Hepatocyte (in vitro differentiated cells): ENCODE data around the gene PGP. TPM values are rescaled to one million over a fixed set of nuclear protein-coding genes. Genes with fewer than 3 reads are reported as not detected.
A peak's percentile ranks its signal among the peaks of the same experiment; 100 is the strongest.

Experiments
- DNase-seq: peaks from one replicate; pipeline ENCODE4 v3.0.0-alpha.2; 2016; ENCODE audit warnings: low spot score
- H2AFZ ChIP-seq: fragments of 200-600 bp; sonication (generic); 2 replicates; pipeline ENCODE4 v1.6.0; 2016; ENCODE audit warnings: antibody characterized with exemption, mild to moderate bottlenecking
- H3K27ac ChIP-seq: fragments of 200-600 bp; sonication (generic); 2 replicates; pipeline ENCODE4 v1.5.1; 2016; ENCODE audit warnings: mild to moderate bottlenecking
- H3K27me3 ChIP-seq: fragments of 200-600 bp; sonication (generic); 2 replicates; pipeline ENCODE4 v1.6.1; 2016
- H3K36me3 ChIP-seq: fragments of 200-600 bp; sonication (generic); replicated peaks from 2 replicates; pipeline ENCODE4 v1.5.1; 2016; ENCODE audit warnings: low read depth; ENCODE audit not compliant: insufficient read depth
- H3K4me1 ChIP-seq: fragments of 200-600 bp; sonication (generic); 2 replicates; pipeline ENCODE4 v1.5.1; 2016; ENCODE audit warnings: mild to moderate bottlenecking, moderate library complexity; ENCODE audit not compliant: insufficient read depth
- H3K4me2 ChIP-seq: fragments of 200-600 bp; sonication (generic); 2 replicates; pipeline ENCODE4 v1.6.0; 2016
- H3K4me3 ChIP-seq: fragments of 200-600 bp; sonication (generic); 2 replicates; pipeline ENCODE4 v1.5.1; 2016; ENCODE audit warnings: mild to moderate bottlenecking
- H3K79me2 ChIP-seq: fragments of 200-600 bp; sonication (generic); 2 replicates; pipeline ENCODE4 v1.6.0; 2017; ENCODE audit warnings: mild to moderate bottlenecking
- H3K9me2 ChIP-seq: fragments of 200-600 bp; sonication (generic); replicated peaks from 2 replicates; pipeline ENCODE4 v1.6.0; 2017; ENCODE audit warnings: mild to moderate bottlenecking; ENCODE audit not compliant: insufficient read depth
- H3K9me3 ChIP-seq: fragments of 200-600 bp; sonication (generic); 2 replicates; pipeline ENCODE4 v1.5.1; 2016; ENCODE audit warnings: low read depth, mild to moderate bottlenecking
- H4K20me1 ChIP-seq: fragments of 200-600 bp; sonication (generic); 2 replicates; pipeline ENCODE4 v1.6.0; 2016; ENCODE audit warnings: mild to moderate bottlenecking; ENCODE audit not compliant: insufficient read depth, poor library complexity, severe bottlenecking
- CTCF ChIP-seq: fragments of 200-600 bp; sonication (generic); IDR thresholded peaks from 2 replicates; pipeline ENCODE4 v1.5.1; 2016; ENCODE audit warnings: antibody characterized with exemption, mild to moderate bottlenecking; ENCODE audit not compliant: poor library complexity
- EZH2 ChIP-seq: fragments of 200-600 bp; sonication (generic); IDR thresholded peaks from 2 replicates; pipeline ENCODE4 v1.6.1; 2016; ENCODE audit warnings: antibody characterized with exemption, mild to moderate bottlenecking, borderline replicate concordance
- EZH2phosphoT487 ChIP-seq: fragments of 200-600 bp; sonication (generic); IDR thresholded peaks from one replicate; pipeline ENCODE4 v1.6.1; 2018; ENCODE audit warnings: antibody characterized with exemption, mild to moderate bottlenecking, low read depth, moderate library complexity; ENCODE audit not compliant: unreplicated experiment, severe bottlenecking
- WGBS: methylation state at CpG from one replicate; pipeline ENCODE4 v1.1.6; 2016; ENCODE audit warnings: low lambda C conversion rate; ENCODE audit errors: missing lambda C conversion rate; 5-methylcytosine and 5-hydroxymethylcytosine counted together
- polyA plus RNA-seq: library from polyadenylated mRNA; unstranded; fragments of >200 nt; fragmentation: Nextera tagmentation; extraction: Ambion mirVana; gene quantifications from 2 replicates; pipeline ENCODE4 v1.2.1, GENCODE V29; 2016
- total RNA-seq: library from RNA; depleted of rRNA; stranded (reverse); fragments of >200 nt; gene quantifications from 2 replicates; pipeline ENCODE4 v1.2.3, GENCODE V29; 2014

The PGP gene
- total and polyA plus RNA-seq, 2 experiments from 2014 or later: 20.6 to 38.0 TPM

- peak within 1 kb of the TSS; percentile 80 for H3K27ac ChIP-seq
- peaks cover 40% of the 10 kb centered on the region for H3K79me2 ChIP-seq
- peak within 1 kb of the TSS; percentile 58 for H3K4me3 ChIP-seq
- peak; percentile 100 for DNase-seq
- no peaks in the 10 kb centered on the region for H3K27me3 ChIP-seq
- H3K4me1 ChIP-seq: peaks cover 13% of the 10 kb centered on the region
- WGBS: 1% methylated on average over 50 of the region's 82 CpGs
- H3K9me2 ChIP-seq: no peaks in the 10 kb centered on the region
- H4K20me1 ChIP-seq: peaks cover 17% of the 10 kb centered on the region
- H3K36me3 ChIP-seq: no peaks in the 10 kb centered on the region
- no peaks in the 10 kb centered on the region for H3K9me3 ChIP-seq
- peak within 1 kb of the TSS; percentile 90 for H3K4me2 ChIP-seq
- TF ChIP-seq CTCF: no peak
- H2AFZ ChIP-seq: peak within 1 kb of the TSS; percentile 67
Measured at GRCh38 chr16:2223221-2223941, 8.7 kb upstream of the PGP start, which contains the start of gene E4F1. TSS of gene E4F1 (plus strand) at chr16:2223591. CDS start at chr16:2223614, 23 bp downstream.

DNA sequence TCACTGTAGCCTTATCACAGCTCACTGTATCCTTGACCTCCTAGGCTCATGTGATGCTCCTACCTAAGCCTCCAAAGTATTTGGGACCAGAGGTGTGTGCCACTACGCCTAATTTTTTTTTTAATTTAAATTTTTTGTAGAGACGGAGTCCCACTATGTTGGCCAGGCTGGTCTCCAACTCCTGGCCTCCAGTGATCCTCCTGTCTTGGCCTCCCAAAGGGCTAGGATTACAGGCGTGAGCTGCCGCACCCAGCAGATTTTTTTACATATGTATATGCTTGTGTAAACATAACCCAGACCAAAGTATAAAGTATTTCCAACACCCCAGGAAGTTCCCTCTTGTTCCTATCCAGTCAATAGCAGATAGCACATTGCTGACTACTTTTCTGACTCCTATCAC is 1.7 kb upstream of the PGP start:
- Histone ChIP-seq H3K4me3 (no peak overlapping the region), H3K4me1 (peaks cover 8% of the 10 kb centered on the region), H3K27me3 (no peaks in the 10 kb centered on the region), H3K4me2 (peak overlapping the region; percentile 88), H3K36me3 (no peaks in the 10 kb centered on the region), H4K20me1 (peaks cover 8% of the 10 kb centered on the region), H3K27ac (peak overlapping the region; percentile 92), H3K79me2 (peaks cover 18% of the 10 kb centered on the region), H3K9me2 (no peaks in the 10 kb centered on the region), H2AFZ (no peak overlapping the region), H3K9me3 (no peaks in the 10 kb centered on the region)
- TF ChIP-seq EZH2phosphoT487: no peak
- no peak for TF ChIP-seq CTCF
- TF ChIP-seq EZH2: no peak
- no peak for DNase-seq
- 91% methylated on average over 4 of the region's 4 CpGs for WGBS

DNA sequence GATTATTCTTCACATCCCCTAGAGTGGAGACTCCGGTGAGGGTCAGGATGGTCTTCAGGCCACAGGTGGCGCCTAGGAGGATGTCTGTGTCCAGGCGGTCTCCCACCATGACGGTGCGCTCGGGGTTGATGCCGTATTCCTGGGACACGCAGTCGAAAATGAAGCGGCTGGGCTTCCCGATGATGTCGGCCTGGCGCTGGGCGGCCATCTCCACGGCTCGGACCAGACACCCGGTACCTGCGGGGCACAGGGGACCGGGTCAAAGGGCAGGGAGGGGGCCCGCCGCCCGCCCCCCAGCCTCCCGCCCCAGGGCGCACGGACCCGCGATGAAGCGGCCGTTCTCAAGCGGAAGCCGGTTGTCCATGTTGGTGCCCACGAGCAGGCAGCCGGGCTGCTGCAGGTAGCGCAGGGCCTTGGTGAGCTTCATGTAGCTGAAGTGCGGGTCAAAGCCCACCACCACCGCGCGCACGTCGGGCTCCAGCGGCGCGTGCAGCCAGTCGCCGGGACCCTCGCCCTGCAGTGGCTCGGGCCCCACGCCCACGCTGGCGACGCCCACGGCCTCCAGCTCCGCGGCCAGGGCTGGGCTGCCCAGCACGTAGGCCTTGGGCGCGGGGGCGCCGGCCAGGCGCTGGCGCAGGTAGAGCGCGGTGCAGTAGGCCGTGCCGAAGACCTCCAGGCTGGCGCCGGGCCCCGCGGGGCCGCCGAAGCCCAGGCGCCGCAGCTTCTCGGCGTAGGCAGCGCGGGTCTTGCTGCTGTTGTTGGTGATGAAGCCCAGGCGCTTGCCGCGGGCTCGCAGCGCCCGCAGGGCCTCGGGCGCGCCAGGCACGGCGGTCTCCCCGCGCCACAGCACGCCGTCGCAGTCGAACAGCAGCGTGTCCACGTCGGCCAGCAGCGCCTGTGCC is 572 bp downstream of the PGP start:
- 2% methylated on average over 41 of the region's 98 CpGs for WGBS
- DNase-seq: peak; percentile 55
- H3K4me1 ChIP-seq: peaks cover 8% of the 10 kb centered on the region
- H3K27ac ChIP-seq: peak overlapping the region; percentile 80
- H3K4me3 ChIP-seq: peak overlapping the region; percentile 90
- TF ChIP-seq EZH2 (no peak), CTCF (no peak), EZH2phosphoT487 (no peak)
- no peak overlapping the region for H2AFZ ChIP-seq
- no peaks in the 10 kb centered on the region for H3K27me3 ChIP-seq
- H4K20me1 ChIP-seq: peaks cover 8% of the 10 kb centered on the region
- no peaks in the 10 kb centered on the region for H3K9me2 ChIP-seq
- no peaks in the 10 kb centered on the region for H3K9me3 ChIP-seq
- H3K36me3 ChIP-seq: no peaks in the 10 kb centered on the region
- peak overlapping the region; percentile 94 for H3K4me2 ChIP-seq
- peaks cover 18% of the 10 kb centered on the region for H3K79me2 ChIP-seq
